Measurements from ENCODE around the gene DAB2IP. TPM values are rescaled to one million over a fixed set of nuclear protein-coding genes. Genes with fewer than 3 reads are reported as not detected.

DAB2IP gene
- polyA plus RNA-seq, 12 donors = 29.6 to 49.8 (median 38.4) TPM; not detected in 1

DNA sequence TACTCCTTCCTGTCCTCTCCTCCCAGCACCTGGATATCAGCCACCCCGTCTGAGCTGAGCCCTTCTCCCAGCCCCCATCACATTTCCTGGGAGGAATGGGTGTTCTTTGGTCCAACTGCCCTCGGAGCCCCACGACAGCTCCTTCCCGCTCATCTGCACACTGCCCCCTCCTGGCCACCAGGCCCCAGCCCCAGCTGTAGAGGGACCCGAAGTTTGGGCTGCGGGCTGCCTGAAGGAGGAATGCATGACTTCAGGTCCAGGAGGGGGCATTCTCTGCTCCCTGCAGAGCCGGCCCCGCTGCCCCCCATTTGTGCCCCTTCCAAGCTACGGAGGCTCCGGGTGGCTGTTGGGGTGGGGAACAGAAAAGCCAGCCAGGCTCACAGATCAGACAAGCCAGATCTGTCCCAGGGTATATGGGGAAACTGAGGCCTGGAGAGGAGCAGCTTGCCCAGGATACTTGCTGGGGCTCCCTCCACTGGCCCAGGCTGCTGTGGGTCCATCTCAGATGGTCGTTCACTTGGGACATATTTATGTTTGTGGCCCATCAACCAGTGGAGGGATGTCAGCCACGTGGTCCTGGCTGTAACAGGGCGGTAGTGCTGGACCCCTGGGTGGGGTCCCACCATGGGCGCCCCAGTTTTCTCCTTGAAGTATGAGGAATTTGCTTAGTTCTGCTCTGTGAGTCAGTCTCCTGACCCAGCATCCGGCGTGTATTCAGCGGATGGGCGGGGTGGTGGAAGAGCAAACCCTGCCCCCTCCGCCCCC lies 33.1 kb downstream of the DAB2IP start:
- DNase-seq = no peak

GRCh38 chr9:121685146-121685794 lies 33.8 kb downstream of the DAB2IP start:
- DNase-seq = no peak

DNA sequence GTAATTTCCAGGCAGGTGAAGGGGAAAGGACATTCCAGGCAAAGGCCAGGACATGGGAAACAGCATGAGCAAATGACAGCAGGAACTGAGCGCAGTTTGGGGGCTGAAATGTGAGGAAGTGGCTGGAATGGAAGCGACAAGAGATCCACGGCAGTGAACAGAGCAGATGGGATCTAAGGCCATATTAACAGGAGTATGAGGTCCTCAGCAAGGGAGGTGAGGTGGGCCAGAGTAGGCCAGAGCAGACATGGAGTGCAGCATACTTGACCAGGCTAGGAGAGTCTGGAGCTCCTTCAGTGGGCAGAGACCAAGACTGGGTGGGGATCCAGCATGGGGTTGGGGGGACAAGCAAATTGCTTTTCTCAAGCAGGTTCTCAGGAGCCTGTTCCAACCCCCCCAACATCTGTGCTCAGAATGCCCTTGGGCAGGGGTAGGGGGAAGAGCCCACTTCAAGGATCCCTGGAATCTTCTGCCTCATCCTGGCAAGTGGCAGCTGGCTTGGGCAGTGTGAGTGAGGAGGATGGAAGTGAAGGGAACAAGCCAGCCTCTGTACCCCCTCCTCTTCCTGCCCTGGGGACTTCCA lies 34.5 kb downstream of the DAB2IP start:
- DNase-seq = no peak

- DNase-seq = no peak
Observed at GRCh38 chr9:121686930-121687541, 35.6 kb downstream of the DAB2IP start.

DNA sequence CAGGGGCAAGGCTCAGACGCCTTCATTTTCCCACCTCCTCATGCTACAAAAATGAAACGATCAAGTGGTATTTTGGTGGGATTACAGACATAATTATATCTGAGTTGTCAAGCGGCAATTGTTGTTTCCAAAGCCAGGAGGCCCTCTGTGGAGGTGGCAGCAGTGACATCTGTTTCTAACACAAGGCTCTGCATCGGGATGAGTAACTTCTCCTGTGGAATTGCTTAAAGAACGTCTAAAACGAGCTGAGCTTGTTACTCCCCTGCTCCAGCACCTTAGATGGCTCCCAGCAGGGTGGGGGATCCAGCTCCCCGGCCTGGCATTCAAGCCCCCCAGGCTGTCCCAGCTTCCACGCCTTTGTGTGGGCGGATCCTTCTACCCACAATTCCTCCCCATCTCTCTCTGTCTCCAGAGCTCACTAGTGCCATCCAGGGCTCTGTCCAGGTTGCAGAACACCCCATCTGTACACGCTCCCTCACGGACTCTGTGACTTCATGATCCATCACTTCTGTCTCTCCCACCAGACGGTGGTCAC lies 36.8 kb downstream of the DAB2IP start:
- no peak for DNase-seq

GRCh38 chr9:121688681-121689080 lies 37.2 kb downstream of the DAB2IP start:
- DNase-seq = no peak

DNA sequence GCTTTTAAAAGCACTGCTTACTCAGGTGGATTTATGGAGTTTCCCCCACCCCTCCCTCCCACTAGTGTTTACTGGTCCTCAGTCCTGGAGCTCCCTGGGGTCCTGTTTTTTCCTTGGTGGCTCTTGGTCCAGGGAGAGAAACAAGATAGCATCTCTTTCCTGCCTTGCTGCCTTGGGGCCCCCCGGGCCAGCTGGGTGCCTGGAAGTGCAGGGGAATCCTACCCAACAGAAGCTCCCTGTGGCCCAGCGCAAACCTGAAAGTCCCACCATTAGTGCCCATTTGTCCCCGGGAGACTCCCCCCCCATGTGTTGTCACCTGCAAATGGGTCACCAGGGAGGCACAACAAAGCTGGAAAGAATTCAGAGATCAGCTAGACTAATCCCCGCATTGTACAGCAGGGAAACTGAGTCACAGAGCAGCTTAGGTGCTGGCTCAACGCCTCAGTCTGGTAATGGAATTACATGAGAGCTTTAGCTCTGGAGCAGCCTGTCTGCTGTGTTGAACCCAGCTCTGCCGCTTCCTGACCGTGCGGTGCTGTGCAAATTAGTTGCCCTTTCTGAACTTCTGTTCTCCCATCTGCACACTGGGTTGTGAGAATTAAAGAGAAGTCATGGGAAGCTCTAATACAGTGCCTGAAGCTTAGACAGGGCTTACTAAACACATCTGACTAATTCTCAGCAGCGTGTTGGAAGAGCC lies 38.2 kb downstream of the DAB2IP start:
- DNase-seq = no peak

- DNase-seq = no peak
Observed at GRCh38 chr9:121690316-121690715, 38.9 kb downstream of the DAB2IP start.

- DNase-seq = no peak
Observed at GRCh38 chr9:121690766-121691165, 39.3 kb downstream of the DAB2IP start.

DNA sequence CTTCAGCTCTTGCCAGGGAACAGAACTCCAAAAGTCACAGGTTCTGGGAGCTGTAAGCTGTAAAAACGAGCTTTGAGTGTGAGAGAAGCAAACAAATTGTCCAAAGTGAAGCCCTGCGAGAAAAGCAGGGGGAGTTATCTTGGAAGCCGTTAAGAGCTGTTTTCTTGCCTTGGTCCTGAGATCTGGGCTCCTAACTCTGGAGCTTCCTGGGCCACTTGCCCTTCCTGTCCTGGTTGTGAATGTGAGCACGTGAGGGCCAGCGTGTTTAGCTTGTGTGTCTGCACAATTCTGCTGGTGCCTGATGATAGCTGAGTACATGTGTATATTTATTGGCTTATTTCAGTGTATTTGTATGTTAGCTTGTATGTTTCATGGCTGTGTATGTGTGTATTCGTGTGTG lies 40.5 kb downstream of the DAB2IP start:
- DNase-seq = no peak

DNA sequence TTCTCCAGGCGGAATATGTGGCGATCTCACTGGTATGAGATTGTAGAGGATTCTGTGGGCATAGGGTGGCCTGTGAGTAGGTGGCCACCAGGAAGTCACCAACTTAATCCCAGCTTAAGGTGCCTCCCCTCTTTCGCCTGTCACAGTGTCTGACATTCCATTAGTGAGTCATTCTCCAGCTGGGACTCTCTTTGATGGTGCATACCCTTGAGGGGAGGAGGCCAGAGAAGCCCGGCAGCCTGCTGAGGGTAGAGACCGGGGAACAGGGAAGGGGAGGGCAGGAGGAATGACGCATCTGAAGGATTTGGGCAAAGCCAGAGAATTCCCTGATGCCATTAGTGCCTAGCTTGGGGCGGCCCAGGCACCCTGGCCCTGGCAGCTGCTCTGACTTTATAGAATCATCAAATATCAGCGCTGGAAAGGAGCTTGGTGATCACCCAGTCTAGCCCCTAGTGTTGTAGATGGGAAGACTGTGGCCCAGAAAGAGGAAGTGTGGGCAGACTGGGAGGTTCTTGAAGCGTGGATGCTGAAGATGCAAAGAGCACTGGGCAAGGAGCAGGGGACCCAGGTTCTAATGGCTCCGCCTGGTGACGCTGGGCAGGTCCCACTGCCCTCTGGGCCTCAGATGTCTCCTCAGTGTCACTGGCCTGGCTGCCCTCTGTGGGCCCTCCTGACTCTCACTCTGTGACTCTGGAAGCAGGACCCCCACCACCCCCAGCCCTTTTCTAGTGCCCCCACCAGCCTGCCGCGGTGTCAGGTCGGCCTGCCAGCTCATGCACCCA lies 41.4 kb downstream of the DAB2IP start:
- no peak for DNase-seq

- no peak for DNase-seq
Observed at GRCh38 chr9:121693388-121693670, 41.9 kb downstream of the DAB2IP start.

DNA sequence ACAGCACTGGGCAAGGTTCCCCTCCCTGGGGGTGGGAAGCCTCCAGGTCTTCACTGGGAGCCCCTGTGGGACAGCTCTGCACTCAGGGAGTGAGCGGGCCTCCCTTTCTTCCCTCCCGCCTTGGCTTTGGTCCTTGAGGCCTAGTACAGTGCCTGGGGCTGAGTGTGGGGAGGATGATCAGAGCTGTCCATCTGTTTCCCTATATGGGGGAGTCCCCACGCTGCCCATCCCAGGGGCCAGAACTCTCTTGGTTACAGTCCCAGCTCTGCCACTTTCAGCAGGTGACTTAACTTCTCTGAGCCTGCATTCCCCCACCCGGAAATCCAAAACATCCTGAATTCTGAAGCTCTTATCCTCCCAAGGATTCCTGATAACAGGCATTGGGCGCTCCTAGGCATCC lies 42.6 kb downstream of the DAB2IP start:
- DNase-seq = no peak

DNA sequence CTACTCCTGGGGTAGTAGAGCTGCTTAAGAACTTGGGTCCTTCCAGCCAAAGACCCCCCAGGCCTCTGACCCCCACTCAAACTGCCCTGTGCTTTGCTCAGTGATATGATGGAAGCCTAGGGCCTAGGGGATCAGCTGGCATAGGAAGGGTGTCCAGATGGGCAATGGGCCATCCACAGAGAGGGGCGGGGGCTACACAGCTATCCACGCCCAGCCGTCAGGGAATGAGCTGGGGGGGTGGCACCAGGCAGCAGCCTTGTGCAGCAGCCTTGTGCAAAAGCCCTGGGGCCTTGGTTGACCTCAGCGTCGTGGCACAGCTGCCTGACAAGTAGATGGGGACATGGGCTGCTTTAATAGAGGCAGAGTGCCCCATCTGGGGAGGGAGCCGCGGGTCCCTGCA lies 43.2 kb downstream of the DAB2IP start:
- no peak for DNase-seq

DNA sequence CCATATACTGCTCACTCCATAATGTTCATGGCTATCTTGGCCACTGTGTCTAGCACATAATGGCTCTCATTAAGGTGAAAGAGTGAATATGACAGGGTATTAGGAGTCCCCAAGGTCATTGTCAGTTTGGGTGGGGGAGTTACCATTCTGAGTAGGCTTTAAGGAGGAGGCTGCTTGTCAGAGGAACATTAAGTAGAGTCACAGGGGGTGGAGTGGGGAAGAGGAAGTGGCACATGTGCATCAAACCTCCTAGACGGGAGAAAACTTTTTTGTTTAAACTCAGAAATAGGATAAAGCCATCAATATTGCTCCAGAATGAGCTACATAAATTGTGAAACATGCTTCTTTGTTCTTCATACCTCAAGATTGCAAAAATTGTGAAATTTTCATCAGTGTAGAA lies 45.5 kb downstream of the DAB2IP start:
- DNase-seq = no peak

DNA sequence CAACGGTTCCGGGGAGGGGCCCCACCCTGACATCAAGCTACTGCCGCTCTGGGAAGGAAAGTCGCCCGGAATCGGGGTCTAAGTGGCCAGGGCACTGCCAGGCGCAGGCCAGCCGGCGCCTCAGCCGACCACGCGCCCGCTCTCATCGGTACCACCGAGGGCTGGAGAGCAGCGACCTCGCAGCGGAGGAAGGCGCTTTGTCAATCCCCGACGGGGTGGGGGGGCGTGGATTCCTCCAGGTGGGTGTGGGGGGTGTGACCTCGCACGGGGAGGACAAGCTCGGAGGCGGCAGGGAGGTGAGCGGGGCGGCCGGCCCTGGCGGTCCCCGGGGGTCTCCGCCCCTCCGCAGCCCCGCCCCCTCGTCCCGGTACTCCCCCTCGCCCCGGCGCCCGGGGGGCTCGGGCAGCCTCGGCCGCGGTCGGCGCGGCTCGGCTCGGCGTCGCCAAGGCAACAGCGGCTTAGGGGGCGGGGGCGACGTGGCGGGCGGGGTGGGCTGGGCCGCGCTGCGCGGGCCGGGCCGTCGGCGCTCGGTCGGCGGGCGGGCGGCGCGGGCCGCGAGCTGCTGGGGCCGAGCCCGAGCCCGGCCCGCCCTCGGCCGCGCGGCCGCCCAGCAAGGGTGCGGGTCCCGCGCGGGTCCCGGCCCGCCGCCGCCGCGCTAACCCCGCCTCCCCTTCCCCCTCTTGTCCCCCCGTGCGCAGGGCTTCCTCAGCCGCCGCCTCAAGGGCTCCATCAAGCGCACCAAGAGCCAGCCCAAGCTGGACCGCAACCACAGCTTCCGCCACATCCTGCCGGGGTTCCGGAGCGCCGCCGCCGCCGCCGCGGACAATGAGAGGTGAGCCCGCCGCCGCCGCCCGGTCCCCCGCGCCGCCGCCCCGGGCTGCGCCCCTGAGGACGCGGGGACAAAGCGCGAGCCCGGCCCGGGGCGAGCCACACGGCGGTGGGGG lies 47.5 kb downstream of the DAB2IP start:
- DNase-seq = no peak

DNA sequence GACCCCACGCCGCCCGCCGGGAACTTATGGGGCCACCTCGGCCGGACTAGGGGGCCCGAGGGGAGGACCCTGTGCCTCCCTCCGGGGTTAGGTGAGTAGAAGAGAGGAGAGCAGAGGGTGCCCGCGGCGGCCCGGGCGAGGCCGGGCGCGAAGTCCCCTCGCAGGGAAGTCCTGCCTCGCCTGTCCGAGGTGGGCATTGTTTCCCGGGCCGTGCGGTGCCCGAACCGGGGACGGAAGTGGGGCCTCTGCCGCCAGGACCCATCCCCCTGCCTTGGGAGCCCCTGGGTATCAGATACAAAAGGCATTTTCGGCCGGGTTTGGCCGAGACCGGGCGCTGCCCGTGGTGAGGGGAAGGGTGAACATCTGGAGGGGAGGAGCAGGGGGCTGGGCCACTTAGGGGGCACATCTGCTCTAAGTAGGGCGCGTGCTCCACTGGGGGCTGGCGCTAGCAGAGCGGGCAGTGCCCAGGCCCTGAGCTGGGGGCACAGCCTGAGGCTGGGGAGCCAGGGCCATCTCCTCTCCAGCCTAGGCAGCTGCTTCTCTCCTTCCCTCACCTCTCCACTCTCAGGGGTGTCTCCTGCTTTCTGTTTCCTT lies 48.2 kb downstream of the DAB2IP start:
- no peak for DNase-seq

GRCh38 chr9:121700165-121700831 lies 48.9 kb downstream of the DAB2IP start:
- no peak for DNase-seq

GRCh38 chr9:121700832-121701419 lies 49.5 kb downstream of the DAB2IP start:
- no peak for DNase-seq
